GM23338 (cell line): ENCODE results near the gene ZNF492. TPM values are rescaled to one million over a fixed set of nuclear protein-coding genes. Genes with fewer than 3 reads are reported as not detected.

Source experiments
- ATAC-seq: fragments of 200-7000 bp; cut with Tn5 transposase; 3 replicates; pipeline ENCODE4 v1.9.1; 2020
- DNase-seq: peaks from one replicate; pipeline ENCODE4 v3.0.0-alpha.2; 2015; ENCODE audit warnings: low spot score
- H2AFZ ChIP-seq: fragments of 200-600 bp; sonication (generic); 2 replicates; pipeline ENCODE4 v1.8.0; 2016; ENCODE audit warnings: antibody characterized with exemption, mild to moderate bottlenecking, moderate library complexity
- H3F3A ChIP-seq: fragments of 200-600 bp; sonication (generic); replicated peaks from 2 replicates; pipeline ENCODE4 v1.8.0; 2017; ENCODE audit warnings: antibody characterized with exemption, mixed run types, low read depth
- H3K27ac ChIP-seq: fragments of 200-600 bp; sonication (generic); 2 replicates; pipeline ENCODE4 v1.6.1; 2016; ENCODE audit warnings: low read depth
- H3K27me3 ChIP-seq: fragments of 200-600 bp; sonication (generic); 2 replicates; pipeline ENCODE4 v1.8.0; 2016; ENCODE audit warnings: mild to moderate bottlenecking, mixed run types, moderate library complexity; ENCODE audit not compliant: insufficient read depth
- H3K36me3 ChIP-seq: fragments of 200-600 bp; sonication (generic); 2 replicates; pipeline ENCODE4 v1.8.0; 2016; ENCODE audit warnings: mild to moderate bottlenecking; ENCODE audit not compliant: insufficient read depth
- H3K4me1 ChIP-seq: fragments of 200-600 bp; sonication (generic); 2 replicates; pipeline ENCODE4 v1.8.0; 2016; ENCODE audit warnings: mild to moderate bottlenecking, moderate library complexity; ENCODE audit not compliant: insufficient read depth
- H3K4me2 ChIP-seq: fragments of 200-600 bp; sonication (generic); 2 replicates; pipeline ENCODE4 v1.7.1; 2017; ENCODE audit warnings: mixed run types
- H3K4me3 ChIP-seq: fragments of 200-600 bp; sonication (generic); 2 replicates; pipeline ENCODE4 v1.6.1; 2016; ENCODE audit warnings: mixed run types
- H3K79me2 ChIP-seq: fragments of 200-600 bp; sonication (generic); replicated peaks from 2 replicates; pipeline ENCODE4 v1.8.0; 2017; ENCODE audit warnings: mild to moderate bottlenecking; ENCODE audit not compliant: insufficient read depth
- H3K9me2 ChIP-seq: fragments of 200-600 bp; sonication (generic); 2 replicates; pipeline ENCODE4 v1.8.0; 2017; ENCODE audit not compliant: insufficient read depth
- H4K20me1 ChIP-seq: fragments of 200-600 bp; sonication (generic); replicated peaks from 2 replicates; pipeline ENCODE4 v1.8.0; 2017; ENCODE audit warnings: mild to moderate bottlenecking; ENCODE audit not compliant: insufficient read depth
- H3K27ac Mint-ChIP-seq: 2 replicates; pipeline ENCODE4 v1.8.0; 2020; ENCODE audit warnings: inconsistent platforms, mild to moderate bottlenecking, moderate library complexity, mixed read lengths
- H3K27me3 Mint-ChIP-seq: 3 replicates; pipeline ENCODE4 v1.8.0; 2022; ENCODE audit warnings: low read depth, mild to moderate bottlenecking, moderate library complexity, mixed read lengths, inconsistent platforms; ENCODE audit not compliant: insufficient read depth, poor library complexity
- H3K36me3 Mint-ChIP-seq: 3 replicates; pipeline ENCODE4 v1.8.0; 2021; ENCODE audit warnings: low read depth, mild to moderate bottlenecking, inconsistent platforms, moderate library complexity, mixed read lengths
- H3K4me1 Mint-ChIP-seq: 3 replicates; pipeline ENCODE4 v1.8.0; 2020; ENCODE audit warnings: mild to moderate bottlenecking, inconsistent platforms, mixed read lengths
- H3K4me3 Mint-ChIP-seq: 3 replicates; pipeline ENCODE4 v1.8.0; 2021; ENCODE audit warnings: moderate library complexity, mild to moderate bottlenecking, inconsistent platforms, mixed read lengths
- H3K9me3 Mint-ChIP-seq: 3 replicates; pipeline ENCODE4 v1.8.0; 2020; ENCODE audit warnings: moderate library complexity, mild to moderate bottlenecking, inconsistent platforms, mixed read lengths
- CREB1 ChIP-seq: fragments of 250-450 bp; sonication (Bioruptor Pico); IDR thresholded peaks from 2 replicates; pipeline ENCODE4 v1.5.0; 2020; ENCODE audit warnings: low read depth, mild to moderate bottlenecking, moderate library complexity
- CTCF ChIP-seq, 2 experiments: fragments of 200-600 bp in 1 of 2; sonication (generic) in 1 of 2; conservative IDR thresholded peaks; 2 replicates each; pipeline versions ENCODE4 v1.5.1 to v1.6.1; 2016 to 2017; ENCODE audit warnings: antibody characterized with exemption in 2 of 2, low read depth in 2 of 2, mild to moderate bottlenecking in 2 of 2, moderate library complexity in 1 of 2
- ETS1 ChIP-seq: IDR thresholded peaks from 2 replicates; pipeline ENCODE4 v1.6.1; 2016; ENCODE audit warnings: antibody characterized with exemption
- EZH2 ChIP-seq: fragments of 200-600 bp; sonication (generic); IDR thresholded peaks from one replicate; pipeline ENCODE4 v1.8.0; 2017; ENCODE audit warnings: antibody characterized with exemption, mild to moderate bottlenecking, low read depth; ENCODE audit not compliant: unreplicated experiment
- EZH2phosphoT487 ChIP-seq: fragments of 200-600 bp; sonication (generic); IDR thresholded peaks from one replicate; pipeline ENCODE4 v1.8.1; 2018; ENCODE audit warnings: antibody characterized with exemption; ENCODE audit not compliant: unreplicated experiment
- JUNB ChIP-seq: IDR thresholded peaks from one replicate; pipeline ENCODE4 v1.6.1; 2016; ENCODE audit warnings: antibody characterized with exemption; ENCODE audit not compliant: unreplicated experiment
- NANOG ChIP-seq: IDR thresholded peaks from 2 replicates; pipeline ENCODE4 v1.6.1; 2016; ENCODE audit warnings: antibody characterized with exemption, borderline replicate concordance
- POLR2AphosphoS5 ChIP-seq: IDR thresholded peaks from 2 replicates; pipeline ENCODE4 v1.6.1; 2016; ENCODE audit warnings: antibody characterized with exemption, low read depth
- REST ChIP-seq: IDR thresholded peaks from one replicate; pipeline ENCODE4 v1.6.1; 2018; ENCODE audit warnings: antibody characterized with exemption; ENCODE audit not compliant: unreplicated experiment
- STAT1 ChIP-seq: IDR thresholded peaks from one replicate; pipeline ENCODE4 v1.6.1; 2016; ENCODE audit warnings: antibody characterized with exemption; ENCODE audit not compliant: unreplicated experiment
- ZNF114 ChIP-seq: fragments of 250-450 bp; sonication (Bioruptor Pico); IDR thresholded peaks from 2 replicates; pipeline ENCODE4 v1.5.0; 2020; ENCODE audit warnings: mild to moderate bottlenecking, moderate library complexity
- ZNF331 ChIP-seq: fragments of 250-450 bp; sonication (Bioruptor Pico); IDR thresholded peaks from 2 replicates; pipeline ENCODE4 v1.5.0; 2020; ENCODE audit warnings: low read depth, mild to moderate bottlenecking, moderate library complexity
- ZNF462 ChIP-seq: fragments of 250-450 bp; sonication (Bioruptor Pico); IDR thresholded peaks from 2 replicates; pipeline ENCODE4 v1.5.0; 2020; ENCODE audit warnings: mild to moderate bottlenecking, moderate library complexity
- polyA plus RNA-seq: library from polyadenylated mRNA; unstranded; fragments of >200 nt; fragmentation: Nextera tagmentation; extraction: Ambion mirVana; gene quantifications from 2 replicates; pipeline ENCODE4 v1.2.1, GENCODE V29; 2016
- total RNA-seq: library from RNA; depleted of rRNA; stranded (reverse); fragments of >200 nt; shearing (Covaris generic); gene quantifications from 2 replicates; pipeline ENCODE4 v1.2.3, GENCODE V29; 2014

ZNF492 gene
- total and polyA plus RNA-seq, 2 experiments from 2014 or later, result 0.21 to 0.26 TPM

GRCh38 chr19:22627526-22627925 is 6.6 kb upstream of the ZNF492 start:
- Mint-ChIP-seq H3K27ac (no peak overlapping the region), H3K4me3 (no peak overlapping the region), H3K4me1 (no peaks in the 10 kb centered on the region), H3K9me3 (peaks cover 88% of the 10 kb centered on the region), H3K27me3 (peaks cover 4% of the 10 kb centered on the region), H3K36me3 (peaks cover 32% of the 10 kb centered on the region)
- no peaks in the 10 kb centered on the region for H3K79me2 ChIP-seq
- no peak overlapping the region for H3K4me3 ChIP-seq
- H3K27ac ChIP-seq, result no peak overlapping the region
- H3K4me1 ChIP-seq, result no peaks in the 10 kb centered on the region
- no peak overlapping the region for H3K4me2 ChIP-seq
- no peak for TF ChIP-seq ZNF114
- no peak for TF ChIP-seq REST
- TF ChIP-seq ZNF331 (CRISPR knock-in tag), result no peak
- TF ChIP-seq JUNB, result no peak
- TF ChIP-seq CREB1, result no peak
- no peak for TF ChIP-seq STAT1
- TF ChIP-seq ETS1, result no peak
- no peak for TF ChIP-seq ZNF462
- no peak for TF ChIP-seq EZH2phosphoT487
- no peak for TF ChIP-seq NANOG
- no peak for TF ChIP-seq EZH2
- TF ChIP-seq POLR2AphosphoS5, result no peak
- TF ChIP-seq CTCF (conservative IDR thresholded peaks at IDR 0.05; ENCODE audit: low read depth in 2 of 2), result no peak
- no peak for DNase-seq
- no peak for ATAC-seq
- H3F3A ChIP-seq, result no peaks in the 10 kb centered on the region
- H3K9me2 ChIP-seq, result no peaks in the 10 kb centered on the region
- no peaks in the 10 kb centered on the region for H3K36me3 ChIP-seq
- no peaks in the 10 kb centered on the region for H4K20me1 ChIP-seq
- H2AFZ ChIP-seq, result no peak overlapping the region
- H3K27me3 ChIP-seq, result no peaks in the 10 kb centered on the region
